WTC11 (cell line): ENCODE measurements around the gene STPG2. TPM values are rescaled to one million over a fixed set of nuclear protein-coding genes. Genes with fewer than 3 reads are reported as not detected.

ENCODE experiments used
- ATAC-seq: fragments of 200-7000 bp; cut with Tn5 transposase; 2 replicates; pipeline ENCODE4 v1.10.0; 2021; ENCODE audit warnings: mild to moderate bottlenecking, moderate library complexity
- CTCF ChIA-PET: fragments of 300-600 bp; sonication (Branson Sonifier 250); formaldehyde crosslinking; loops from one replicate; lab custom pipeline; 2021; ENCODE audit warnings: antibody characterized with exemption; lab: Charles Lee
- POLR2A ChIA-PET: fragments of 350-600 bp; sonication (Branson Sonifier 250); formaldehyde crosslinking; loops from one replicate; lab custom pipeline; 2021; ENCODE audit warnings: antibody characterized with exemption; lab: Charles Lee
- DNase-seq: peaks from one replicate; pipeline ENCODE4 v3.0.0; 2021; ENCODE audit warnings: low spot score
- H3K27ac Mint-ChIP-seq: 2 replicates; pipeline ENCODE4 v1.8.0; 2021; ENCODE audit warnings: mixed read lengths
- H3K27me3 Mint-ChIP-seq: 2 replicates; pipeline ENCODE4 v1.8.0; 2021; ENCODE audit warnings: low read depth, mild to moderate bottlenecking, moderate library complexity, mixed read lengths
- H3K36me3 Mint-ChIP-seq: 2 replicates; pipeline ENCODE4 v1.8.0; 2021; ENCODE audit warnings: mixed read lengths
- H3K4me1 Mint-ChIP-seq: 2 replicates; pipeline ENCODE4 v1.8.0; 2022; ENCODE audit warnings: mixed read lengths
- H3K4me3 Mint-ChIP-seq: 2 replicates; pipeline ENCODE4 v1.8.0; 2021; ENCODE audit warnings: mild to moderate bottlenecking, moderate library complexity, mixed read lengths
- H3K9me3 Mint-ChIP-seq: 2 replicates; pipeline ENCODE4 v1.8.0; 2021; ENCODE audit warnings: mixed read lengths
- EMX1 ChIP-seq: fragments of 250-450 bp; sonication (Bioruptor Pico); IDR thresholded peaks from 2 replicates; pipeline ENCODE4 v1.8.0; 2021; ENCODE audit warnings: mild to moderate bottlenecking
- NR1H2 ChIP-seq: sonication (generic); formaldehyde crosslinking; IDR thresholded peaks from 2 replicates; pipeline ENCODE4 v1.9.0; 2021; ENCODE audit warnings: mild to moderate bottlenecking, moderate library complexity, missing genetic modification reagents
- NR2C2 ChIP-seq: sonication (generic); formaldehyde crosslinking; IDR thresholded peaks from 2 replicates; pipeline ENCODE4 v1.8.0; 2022; ENCODE audit warnings: mild to moderate bottlenecking, missing genetic modification reagents
- PRRX2 ChIP-seq: fragments of 250-450 bp; sonication (Bioruptor Pico); IDR thresholded peaks from 2 replicates; pipeline ENCODE4 v1.8.0; 2021; ENCODE audit warnings: mild to moderate bottlenecking
- ZNF219 ChIP-seq: sonication (generic); formaldehyde crosslinking; IDR thresholded peaks from 2 replicates; pipeline ENCODE4 v1.8.0; 2023; ENCODE audit warnings: missing genetic modification reagents, mild to moderate bottlenecking, borderline replicate concordance
- ZNF423 ChIP-seq: fragments of 250-450 bp; sonication (Bioruptor Pico); IDR thresholded peaks from 2 replicates; pipeline ENCODE4 v2.1.2; 2022; ENCODE audit warnings: mild to moderate bottlenecking, moderate library complexity
- total RNA-seq: library from RNA; stranded (reverse); gene quantifications from 3 replicates; pipeline ENCODE4 v1.2.3, GENCODE V29; 2021
- TF ChIP-seq, protein P1 (sequence below): sonication (generic); formaldehyde crosslinking; IDR thresholded peaks from 2 replicates; pipeline ENCODE4 v1.8.1; 2022; ENCODE audit warnings: mild to moderate bottlenecking, moderate library complexity, missing genetic modification reagents
- TF ChIP-seq, protein P2 (sequence below): sonication (generic); formaldehyde crosslinking; IDR thresholded peaks from 2 replicates; pipeline ENCODE4 v1.8.1; 2023; ENCODE audit warnings: mild to moderate bottlenecking, moderate library complexity, missing genetic modification reagents
- TF ChIP-seq, protein P3 (sequence below): fragments of 250-450 bp; sonication (Bioruptor Pico); IDR thresholded peaks from 2 replicates; pipeline ENCODE4 v1.9.0; 2021; ENCODE audit warnings: mild to moderate bottlenecking, borderline replicate concordance
- TF ChIP-seq, protein P4 (sequence below): sonication (generic); formaldehyde crosslinking; IDR thresholded peaks from 2 replicates; pipeline ENCODE4 v1.8.0; 2022; ENCODE audit warnings: mild to moderate bottlenecking, missing genetic modification reagents
- TF ChIP-seq, protein P5 (sequence below): sonication (generic); formaldehyde crosslinking; IDR thresholded peaks from 2 replicates; pipeline ENCODE4 v1.8.0; 2023; ENCODE audit warnings: missing genetic modification reagents, mild to moderate bottlenecking, borderline replicate concordance
- TF ChIP-seq, protein P6 (sequence below): sonication (generic); formaldehyde crosslinking; IDR thresholded peaks from 2 replicates; pipeline ENCODE4 v1.8.0; 2022; ENCODE audit warnings: missing genetic modification reagents
- TF ChIP-seq, protein P7 (sequence below): fragments of 250-450 bp; sonication (Bioruptor Pico); IDR thresholded peaks from 2 replicates; pipeline ENCODE4 v1.9.0; 2021; ENCODE audit warnings: moderate library complexity, mild to moderate bottlenecking, inconsistent platforms, borderline replicate concordance

Gene STPG2
- total RNA-seq, 1 experiment from 2014 or later: 0.17 TPM

DNA sequence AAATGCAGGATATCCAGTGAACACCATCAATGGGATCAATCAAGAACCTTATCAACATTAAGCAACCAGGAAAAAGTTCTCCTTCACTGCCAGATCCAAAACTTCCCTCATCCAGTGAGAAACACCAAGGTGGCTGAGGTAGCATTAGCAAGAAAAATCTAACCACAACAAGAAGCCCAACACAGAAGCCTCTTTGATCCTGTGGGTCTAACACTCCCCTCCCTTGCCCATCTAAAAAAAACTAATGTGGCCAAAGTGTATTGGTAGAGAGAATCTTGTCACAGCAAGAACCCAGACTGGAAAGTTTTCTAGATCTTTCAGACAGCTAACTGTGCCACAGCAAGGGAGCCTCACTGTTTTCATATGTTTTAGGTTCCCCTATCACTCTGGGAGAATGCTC is 558.0 kb downstream of the STPG2 start (continued):
- TF ChIP-seq, protein P1, sequence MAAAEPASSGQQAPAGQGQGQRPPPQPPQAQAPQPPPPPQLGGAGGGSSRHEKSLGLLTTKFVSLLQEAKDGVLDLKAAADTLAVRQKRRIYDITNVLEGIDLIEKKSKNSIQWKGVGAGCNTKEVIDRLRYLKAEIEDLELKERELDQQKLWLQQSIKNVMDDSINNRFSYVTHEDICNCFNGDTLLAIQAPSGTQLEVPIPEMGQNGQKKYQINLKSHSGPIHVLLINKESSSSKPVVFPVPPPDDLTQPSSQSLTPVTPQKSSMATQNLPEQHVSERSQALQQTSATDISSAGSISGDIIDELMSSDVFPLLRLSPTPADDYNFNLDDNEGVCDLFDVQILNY (CRISPR knock-in tag): no peak
- no peak for TF ChIP-seq PRRX2 (CRISPR knock-in tag)

DNA sequence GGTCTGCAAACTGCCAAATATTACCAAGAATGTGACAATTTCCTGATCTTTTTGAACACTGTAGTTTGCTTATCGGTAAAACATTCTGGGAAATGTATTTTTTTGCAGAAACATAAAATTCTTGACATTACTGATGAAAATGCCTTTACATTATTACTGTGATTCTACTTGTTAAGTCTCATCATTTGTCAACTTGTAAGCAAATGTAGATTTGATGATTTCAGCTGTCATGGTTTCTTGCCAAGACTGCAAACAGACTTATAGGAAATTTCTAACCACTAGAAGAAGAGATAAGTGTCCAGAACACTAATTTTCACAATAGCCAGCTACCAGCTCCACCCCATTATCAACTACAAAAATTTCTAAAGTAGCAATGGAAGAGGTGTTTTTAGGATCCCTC is 560.4 kb downstream of the STPG2 start:
- no peaks in the 10 kb centered on the region for H3K4me1 Mint-ChIP-seq
- DNase-seq (no peak), ATAC-seq (no peak)
- no peak overlapping the region for H3K4me3 Mint-ChIP-seq
- CTCF ChIA-PET: no interaction called here
- no peaks in the 10 kb centered on the region for H3K27me3 Mint-ChIP-seq
- H3K9me3 Mint-ChIP-seq: no peaks in the 10 kb centered on the region
- TF ChIP-seq, protein P2, sequence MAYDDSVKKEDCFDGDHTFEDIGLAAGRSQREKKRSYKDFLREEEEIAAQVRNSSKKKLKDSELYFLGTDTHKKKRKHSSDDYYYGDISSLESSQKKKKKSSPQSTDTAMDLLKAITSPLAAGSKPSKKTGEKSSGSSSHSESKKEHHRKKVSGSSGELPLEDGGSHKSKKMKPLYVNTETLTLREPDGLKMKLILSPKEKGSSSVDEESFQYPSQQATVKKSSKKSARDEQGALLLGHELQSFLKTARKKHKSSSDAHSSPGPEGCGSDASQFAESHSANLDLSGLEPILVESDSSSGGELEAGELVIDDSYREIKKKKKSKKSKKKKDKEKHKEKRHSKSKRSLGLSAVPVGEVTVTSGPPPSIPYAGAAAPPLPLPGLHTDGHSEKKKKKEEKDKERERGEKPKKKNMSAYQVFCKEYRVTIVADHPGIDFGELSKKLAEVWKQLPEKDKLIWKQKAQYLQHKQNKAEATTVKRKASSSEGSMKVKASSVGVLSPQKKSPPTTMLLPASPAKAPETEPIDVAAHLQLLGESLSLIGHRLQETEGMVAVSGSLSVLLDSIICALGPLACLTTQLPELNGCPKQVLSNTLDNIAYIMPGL (CRISPR knock-in tag): no peak
- TF ChIP-seq, protein P3, sequence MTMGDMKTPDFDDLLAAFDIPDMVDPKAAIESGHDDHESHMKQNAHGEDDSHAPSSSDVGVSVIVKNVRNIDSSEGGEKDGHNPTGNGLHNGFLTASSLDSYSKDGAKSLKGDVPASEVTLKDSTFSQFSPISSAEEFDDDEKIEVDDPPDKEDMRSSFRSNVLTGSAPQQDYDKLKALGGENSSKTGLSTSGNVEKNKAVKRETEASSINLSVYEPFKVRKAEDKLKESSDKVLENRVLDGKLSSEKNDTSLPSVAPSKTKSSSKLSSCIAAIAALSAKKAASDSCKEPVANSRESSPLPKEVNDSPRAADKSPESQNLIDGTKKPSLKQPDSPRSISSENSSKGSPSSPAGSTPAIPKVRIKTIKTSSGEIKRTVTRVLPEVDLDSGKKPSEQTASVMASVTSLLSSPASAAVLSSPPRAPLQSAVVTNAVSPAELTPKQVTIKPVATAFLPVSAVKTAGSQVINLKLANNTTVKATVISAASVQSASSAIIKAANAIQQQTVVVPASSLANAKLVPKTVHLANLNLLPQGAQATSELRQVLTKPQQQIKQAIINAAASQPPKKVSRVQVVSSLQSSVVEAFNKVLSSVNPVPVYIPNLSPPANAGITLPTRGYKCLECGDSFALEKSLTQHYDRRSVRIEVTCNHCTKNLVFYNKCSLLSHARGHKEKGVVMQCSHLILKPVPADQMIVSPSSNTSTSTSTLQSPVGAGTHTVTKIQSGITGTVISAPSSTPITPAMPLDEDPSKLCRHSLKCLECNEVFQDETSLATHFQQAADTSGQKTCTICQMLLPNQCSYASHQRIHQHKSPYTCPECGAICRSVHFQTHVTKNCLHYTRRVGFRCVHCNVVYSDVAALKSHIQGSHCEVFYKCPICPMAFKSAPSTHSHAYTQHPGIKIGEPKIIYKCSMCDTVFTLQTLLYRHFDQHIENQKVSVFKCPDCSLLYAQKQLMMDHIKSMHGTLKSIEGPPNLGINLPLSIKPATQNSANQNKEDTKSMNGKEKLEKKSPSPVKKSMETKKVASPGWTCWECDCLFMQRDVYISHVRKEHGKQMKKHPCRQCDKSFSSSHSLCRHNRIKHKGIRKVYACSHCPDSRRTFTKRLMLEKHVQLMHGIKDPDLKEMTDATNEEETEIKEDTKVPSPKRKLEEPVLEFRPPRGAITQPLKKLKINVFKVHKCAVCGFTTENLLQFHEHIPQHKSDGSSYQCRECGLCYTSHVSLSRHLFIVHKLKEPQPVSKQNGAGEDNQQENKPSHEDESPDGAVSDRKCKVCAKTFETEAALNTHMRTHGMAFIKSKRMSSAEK (CRISPR knock-in tag): no peak
- TF ChIP-seq PRRX2 (CRISPR knock-in tag) (no peak), ZNF423 (CRISPR knock-in tag) (no peak), EMX1 (CRISPR knock-in tag) (no peak), ZNF219 (no peak), NR1H2 (CRISPR knock-in tag) (no peak), NR2C2 (CRISPR knock-in tag) (no peak)
- TF ChIP-seq, protein P4, sequence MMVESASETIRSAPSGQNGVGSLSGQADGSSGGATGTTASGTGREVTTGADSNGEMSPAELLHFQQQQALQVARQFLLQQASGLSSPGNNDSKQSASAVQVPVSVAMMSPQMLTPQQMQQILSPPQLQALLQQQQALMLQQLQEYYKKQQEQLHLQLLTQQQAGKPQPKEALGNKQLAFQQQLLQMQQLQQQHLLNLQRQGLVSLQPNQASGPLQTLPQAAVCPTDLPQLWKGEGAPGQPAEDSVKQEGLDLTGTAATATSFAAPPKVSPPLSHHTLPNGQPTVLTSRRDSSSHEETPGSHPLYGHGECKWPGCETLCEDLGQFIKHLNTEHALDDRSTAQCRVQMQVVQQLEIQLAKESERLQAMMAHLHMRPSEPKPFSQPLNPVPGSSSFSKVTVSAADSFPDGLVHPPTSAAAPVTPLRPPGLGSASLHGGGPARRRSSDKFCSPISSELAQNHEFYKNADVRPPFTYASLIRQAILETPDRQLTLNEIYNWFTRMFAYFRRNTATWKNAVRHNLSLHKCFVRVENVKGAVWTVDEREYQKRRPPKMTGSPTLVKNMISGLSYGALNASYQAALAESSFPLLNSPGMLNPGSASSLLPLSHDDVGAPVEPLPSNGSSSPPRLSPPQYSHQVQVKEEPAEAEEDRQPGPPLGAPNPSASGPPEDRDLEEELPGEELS (CRISPR knock-in tag): no peak
- TF ChIP-seq, protein P5, sequence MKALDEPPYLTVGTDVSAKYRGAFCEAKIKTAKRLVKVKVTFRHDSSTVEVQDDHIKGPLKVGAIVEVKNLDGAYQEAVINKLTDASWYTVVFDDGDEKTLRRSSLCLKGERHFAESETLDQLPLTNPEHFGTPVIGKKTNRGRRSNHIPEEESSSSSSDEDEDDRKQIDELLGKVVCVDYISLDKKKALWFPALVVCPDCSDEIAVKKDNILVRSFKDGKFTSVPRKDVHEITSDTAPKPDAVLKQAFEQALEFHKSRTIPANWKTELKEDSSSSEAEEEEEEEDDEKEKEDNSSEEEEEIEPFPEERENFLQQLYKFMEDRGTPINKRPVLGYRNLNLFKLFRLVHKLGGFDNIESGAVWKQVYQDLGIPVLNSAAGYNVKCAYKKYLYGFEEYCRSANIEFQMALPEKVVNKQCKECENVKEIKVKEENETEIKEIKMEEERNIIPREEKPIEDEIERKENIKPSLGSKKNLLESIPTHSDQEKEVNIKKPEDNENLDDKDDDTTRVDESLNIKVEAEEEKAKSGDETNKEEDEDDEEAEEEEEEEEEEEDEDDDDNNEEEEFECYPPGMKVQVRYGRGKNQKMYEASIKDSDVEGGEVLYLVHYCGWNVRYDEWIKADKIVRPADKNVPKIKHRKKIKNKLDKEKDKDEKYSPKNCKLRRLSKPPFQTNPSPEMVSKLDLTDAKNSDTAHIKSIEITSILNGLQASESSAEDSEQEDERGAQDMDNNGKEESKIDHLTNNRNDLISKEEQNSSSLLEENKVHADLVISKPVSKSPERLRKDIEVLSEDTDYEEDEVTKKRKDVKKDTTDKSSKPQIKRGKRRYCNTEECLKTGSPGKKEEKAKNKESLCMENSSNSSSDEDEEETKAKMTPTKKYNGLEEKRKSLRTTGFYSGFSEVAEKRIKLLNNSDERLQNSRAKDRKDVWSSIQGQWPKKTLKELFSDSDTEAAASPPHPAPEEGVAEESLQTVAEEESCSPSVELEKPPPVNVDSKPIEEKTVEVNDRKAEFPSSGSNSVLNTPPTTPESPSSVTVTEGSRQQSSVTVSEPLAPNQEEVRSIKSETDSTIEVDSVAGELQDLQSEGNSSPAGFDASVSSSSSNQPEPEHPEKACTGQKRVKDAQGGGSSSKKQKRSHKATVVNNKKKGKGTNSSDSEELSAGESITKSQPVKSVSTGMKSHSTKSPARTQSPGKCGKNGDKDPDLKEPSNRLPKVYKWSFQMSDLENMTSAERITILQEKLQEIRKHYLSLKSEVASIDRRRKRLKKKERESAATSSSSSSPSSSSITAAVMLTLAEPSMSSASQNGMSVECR (CRISPR knock-in tag): no peak
- TF ChIP-seq, protein P6, sequence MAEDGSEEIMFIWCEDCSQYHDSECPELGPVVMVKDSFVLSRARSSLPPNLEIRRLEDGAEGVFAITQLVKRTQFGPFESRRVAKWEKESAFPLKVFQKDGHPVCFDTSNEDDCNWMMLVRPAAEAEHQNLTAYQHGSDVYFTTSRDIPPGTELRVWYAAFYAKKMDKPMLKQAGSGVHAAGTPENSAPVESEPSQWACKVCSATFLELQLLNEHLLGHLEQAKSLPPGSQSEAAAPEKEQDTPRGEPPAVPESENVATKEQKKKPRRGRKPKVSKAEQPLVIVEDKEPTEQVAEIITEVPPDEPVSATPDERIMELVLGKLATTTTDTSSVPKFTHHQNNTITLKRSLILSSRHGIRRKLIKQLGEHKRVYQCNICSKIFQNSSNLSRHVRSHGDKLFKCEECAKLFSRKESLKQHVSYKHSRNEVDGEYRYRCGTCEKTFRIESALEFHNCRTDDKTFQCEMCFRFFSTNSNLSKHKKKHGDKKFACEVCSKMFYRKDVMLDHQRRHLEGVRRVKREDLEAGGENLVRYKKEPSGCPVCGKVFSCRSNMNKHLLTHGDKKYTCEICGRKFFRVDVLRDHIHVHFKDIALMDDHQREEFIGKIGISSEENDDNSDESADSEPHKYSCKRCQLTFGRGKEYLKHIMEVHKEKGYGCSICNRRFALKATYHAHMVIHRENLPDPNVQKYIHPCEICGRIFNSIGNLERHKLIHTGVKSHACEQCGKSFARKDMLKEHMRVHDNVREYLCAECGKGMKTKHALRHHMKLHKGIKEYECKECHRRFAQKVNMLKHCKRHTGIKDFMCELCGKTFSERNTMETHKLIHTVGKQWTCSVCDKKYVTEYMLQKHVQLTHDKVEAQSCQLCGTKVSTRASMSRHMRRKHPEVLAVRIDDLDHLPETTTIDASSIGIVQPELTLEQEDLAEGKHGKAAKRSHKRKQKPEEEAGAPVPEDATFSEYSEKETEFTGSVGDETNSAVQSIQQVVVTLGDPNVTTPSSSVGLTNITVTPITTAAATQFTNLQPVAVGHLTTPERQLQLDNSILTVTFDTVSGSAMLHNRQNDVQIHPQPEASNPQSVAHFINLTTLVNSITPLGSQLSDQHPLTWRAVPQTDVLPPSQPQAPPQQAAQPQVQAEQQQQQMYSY (CRISPR knock-in tag): no peak
- TF ChIP-seq, protein P7, sequence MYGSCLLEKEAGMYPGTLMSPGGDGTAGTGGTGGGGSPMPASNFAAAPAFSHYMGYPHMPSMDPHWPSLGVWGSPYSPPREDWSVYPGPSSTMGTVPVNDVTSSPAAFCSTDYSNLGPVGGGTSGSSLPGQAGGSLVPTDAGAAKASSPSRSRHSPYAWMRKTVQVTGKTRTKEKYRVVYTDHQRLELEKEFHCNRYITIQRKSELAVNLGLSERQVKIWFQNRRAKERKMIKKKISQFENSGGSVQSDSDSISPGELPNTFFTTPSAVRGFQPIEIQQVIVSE (CRISPR knock-in tag): no peak
- POLR2A ChIA-PET: no interaction called here
- H3K27ac Mint-ChIP-seq: no peak overlapping the region
- H3K36me3 Mint-ChIP-seq: no peaks in the 10 kb centered on the region
